SHP77 (cell line): ENCODE results near the gene KIF16B.

Experiments used
- DNase-seq, 2 experiments: peaks; one replicate each; lab custom pipeline; 2025; lab: John Stamatoyannopoulos, UW

Gene KIF16B

DNA sequence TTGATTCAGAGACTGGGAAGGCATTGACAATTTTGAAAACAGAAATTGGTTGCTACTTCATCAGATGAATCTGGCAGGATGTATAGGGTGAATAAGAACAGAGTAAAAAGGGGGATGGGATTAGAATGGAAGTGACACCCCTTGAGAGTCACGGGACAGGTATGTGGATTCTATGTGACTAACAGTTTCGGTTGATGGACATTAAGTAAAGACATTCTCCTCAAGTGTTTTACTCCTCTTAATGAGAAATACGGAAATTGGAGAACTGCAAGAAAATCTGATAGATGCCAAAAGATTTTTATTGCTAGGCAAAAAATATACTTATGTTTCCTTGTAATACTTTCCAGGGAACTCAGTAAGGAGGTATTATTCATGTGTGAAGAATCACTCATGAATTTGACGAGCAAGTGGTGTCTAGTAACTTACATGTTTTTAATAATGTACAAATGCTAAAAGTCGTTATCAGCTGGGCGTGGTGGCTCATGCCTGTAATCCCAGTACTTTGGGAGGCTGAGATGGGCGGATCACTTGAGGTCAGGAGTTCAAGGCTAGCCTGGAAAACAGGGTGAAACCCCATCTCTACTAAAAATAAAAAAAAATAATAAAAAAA, 135.8 kb downstream of the KIF16B start:
- DNase-seq = no peak

DNA sequence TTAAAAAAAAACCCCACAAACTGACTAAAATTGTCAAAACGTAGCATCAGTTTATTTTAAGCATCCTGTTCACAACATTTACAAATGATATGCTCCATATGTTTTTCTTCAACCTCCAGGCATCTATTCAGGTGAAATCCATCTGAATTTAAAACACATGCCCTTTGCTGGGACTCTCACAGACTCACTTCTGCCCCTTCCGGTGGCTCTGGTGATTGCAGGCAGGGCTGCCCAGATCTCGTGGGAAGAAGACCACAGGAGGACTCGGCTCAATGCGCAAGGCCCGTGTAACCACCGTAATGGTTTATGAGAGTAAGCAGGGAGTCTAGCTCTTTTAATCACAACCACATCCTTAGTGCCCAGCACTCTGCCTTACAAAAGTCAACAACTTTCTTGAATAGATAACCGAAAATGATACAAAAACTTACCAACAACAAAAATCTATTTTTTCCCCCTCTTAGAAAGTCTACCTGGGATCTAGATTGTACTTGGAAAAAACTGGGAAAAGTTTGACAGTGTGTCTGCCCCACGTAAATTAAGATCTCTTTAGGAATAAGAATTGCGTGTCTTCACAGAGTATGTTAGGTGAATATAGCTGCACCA, 139.1 kb downstream of the KIF16B start:
- DNase-seq = peak; percentile 44 to 67

DNA sequence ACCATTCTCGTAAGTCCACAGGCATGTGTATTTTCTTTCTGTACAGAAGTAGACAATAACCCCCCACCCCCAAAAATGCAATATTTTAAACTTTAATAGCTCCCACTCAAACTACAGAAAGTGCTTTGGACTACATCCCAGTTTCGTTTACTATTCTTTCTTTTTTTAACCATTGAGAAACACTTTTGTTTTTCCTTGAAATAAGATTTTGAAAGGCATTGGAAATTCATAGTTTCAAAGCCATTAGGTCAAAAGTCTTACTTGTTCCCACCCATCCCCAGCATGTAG, 140.0 kb downstream of the KIF16B start:
- DNase-seq = no peak

GRCh38 chr20:16432466-16433292, 140.6 kb downstream of the KIF16B start:
- DNase-seq = no peak

DNA sequence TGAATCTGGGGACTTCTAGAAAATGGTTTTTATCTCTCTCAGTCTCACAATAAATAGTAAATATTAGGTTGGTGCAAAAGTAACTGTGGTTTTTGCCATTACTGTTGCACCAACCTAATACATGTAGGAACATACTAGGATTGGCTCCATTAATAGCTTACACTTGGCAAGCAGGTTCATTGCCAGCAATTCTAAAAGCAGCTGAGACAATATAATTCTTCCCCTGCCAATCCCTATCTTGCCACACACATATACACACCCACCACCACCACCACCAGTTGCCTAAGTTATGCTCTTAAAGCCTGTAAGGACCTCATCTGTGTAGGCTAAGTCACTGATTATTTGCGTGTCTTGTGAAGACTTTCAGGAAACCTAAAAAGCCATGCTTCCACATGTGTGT, 145.1 kb downstream of the KIF16B start:
- DNase-seq = no peak

GRCh38 chr20:16427571-16427970, 145.7 kb downstream of the KIF16B start:
- no peak for DNase-seq

DNA sequence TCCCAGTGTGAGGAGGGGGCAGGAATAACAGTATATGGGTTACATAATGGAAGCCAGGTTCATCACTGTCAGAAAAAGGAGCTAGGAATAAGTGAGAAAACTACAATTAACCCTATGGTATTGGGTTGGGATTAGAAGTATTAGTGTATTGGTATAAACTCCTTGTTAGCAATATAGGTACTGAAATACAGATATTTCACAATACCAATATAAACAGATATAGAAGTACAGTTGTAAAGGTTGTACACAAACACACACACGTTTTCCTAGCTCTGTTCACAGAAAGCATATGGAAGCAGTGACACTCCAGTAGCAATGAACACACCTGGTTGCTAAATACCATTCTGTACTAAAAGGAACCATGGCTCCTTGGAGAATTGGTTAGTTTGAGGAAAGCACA, 148.5 kb downstream of the KIF16B start:
- DNase-seq = no peak

DNA sequence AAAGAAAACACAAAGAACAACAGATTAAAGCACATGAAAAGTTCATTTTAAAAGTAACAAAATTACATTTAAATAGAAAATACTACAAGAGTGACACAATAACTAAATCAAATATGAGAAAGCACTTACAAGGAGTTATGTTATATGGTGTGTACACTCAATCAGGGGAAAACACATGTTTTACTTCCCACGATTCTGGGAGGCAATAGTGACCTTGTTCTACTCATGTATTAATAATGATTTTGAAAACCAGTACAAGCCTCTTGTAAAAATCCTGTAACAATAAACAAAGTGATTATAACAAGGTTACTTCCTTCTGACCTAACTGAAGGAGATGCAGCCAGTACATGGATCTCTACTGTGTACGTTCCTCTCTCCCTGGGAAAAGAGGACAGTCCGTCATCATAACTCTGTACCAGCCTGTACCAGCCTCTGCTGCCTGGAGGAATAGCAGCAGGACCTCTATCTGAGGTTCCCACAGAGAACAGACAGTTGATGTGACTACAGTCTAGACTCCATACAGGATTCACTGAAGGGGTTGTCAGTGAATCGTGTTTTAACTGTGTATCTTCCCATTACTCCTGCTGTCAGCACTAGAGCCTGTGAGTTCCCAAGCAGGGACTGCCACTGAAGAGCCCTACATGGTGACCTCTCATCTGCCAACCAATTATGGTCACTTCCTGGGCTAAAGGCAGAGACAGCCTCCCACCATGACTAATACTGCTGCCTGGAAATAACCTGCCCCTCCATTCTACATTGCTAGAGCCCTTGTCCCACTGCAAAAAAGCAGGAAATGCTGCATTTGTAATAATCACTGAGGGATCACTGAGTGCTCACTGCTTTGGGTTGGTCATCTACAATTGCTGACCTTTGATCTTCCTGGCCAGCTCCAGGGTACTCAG, 149.7 kb downstream of the KIF16B start:
- no peak for DNase-seq

DNA sequence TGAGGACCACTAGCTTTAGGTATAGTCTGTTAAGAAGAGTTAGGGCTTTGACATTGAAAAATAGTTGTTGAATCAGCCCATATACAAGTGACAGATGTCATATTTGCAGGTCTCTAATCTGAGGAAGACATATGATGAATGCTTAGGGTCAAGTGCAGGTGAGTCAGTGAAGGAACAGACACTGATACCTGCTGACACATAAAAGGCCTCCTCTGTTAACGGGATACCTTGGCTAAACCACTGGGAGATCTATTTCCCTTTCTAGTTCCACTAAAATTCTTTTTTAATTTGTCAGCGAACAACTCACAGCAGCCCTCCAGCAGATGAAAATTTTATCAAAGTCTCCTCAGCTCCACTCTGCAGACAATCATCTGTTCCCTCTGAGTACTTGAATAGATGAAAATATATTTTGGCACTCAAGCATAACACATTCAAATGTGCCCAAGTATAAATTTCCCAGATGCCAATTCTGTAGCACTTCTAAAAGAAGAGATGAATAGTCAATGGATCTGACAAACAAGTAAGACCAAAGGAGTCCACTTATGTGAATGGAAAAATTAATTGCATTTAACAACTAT, 154.0 kb downstream of the KIF16B start:
- no peak for DNase-seq

- DNase-seq = no peak
These were observed 154.6 kb downstream of the KIF16B start for GRCh38 chr20:16418616-16419015.

DNA sequence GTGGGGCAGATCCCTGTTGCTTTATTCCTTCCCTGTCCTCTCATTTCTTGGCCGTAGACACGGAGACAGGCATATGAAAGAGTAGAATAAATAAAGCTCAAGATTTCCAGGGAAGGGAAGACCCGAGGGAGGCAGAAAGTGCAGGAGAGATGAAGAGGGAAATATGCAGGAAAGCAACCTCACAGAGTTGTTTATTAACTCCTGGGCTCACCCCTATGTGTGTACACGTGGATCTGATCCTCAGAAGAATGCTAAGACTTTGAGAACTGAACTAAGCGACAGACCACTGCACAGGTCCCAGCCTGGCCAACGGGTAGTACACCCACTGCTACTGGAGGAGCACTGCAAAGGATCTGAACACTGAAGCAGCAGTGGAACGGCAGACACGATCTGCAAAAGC, 156.2 kb downstream of the KIF16B start:
- no peak for DNase-seq

GRCh38 chr20:16415071-16416053, 157.9 kb downstream of the KIF16B start:
- DNase-seq = no peak

- no peak for DNase-seq
These were observed 160.3 kb downstream of the KIF16B start for GRCh38 chr20:16412906-16413305.

DNA sequence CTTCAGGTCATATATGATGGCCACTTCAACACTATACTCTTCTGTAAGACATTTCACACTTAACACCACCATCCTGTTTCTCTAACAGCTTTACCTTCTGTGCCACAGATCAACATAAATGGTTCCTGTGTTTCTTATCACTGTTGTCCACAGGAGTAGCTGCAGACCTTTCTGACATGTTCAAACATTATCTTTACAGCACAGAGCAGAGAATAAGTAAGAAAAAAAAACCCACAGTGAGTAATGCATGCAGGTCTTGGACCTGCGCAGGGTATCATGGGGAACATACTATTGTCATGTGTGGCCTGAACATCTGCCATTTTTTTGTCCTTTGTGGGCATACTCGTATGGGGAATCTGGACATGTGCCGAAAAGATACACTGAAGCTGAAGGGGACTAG, 161.9 kb downstream of the KIF16B start:
- DNase-seq = no peak

DNA sequence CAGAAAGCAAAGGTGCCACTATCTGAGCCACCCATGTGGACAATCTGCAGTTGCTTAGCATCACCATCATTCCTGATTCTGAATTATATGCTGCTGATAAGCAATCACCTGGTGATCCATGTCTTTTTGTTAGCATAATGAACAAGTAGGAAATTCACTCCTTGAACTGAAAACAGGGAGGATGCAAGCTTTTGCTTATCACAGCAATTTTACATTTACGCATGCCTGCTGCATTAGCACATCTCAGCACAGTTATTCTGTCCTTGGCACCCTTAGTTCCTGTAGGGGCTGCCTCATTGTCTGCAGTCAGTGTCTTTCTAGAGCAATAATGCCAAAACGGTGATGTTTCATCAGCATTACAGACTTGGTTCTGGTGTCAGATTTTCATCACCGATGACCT, 162.6 kb downstream of the KIF16B start:
- DNase-seq = no peak

- no peak for DNase-seq
These were observed 164.3 kb downstream of the KIF16B start for GRCh38 chr20:16408981-16409380.

GRCh38 chr20:16407251-16408067, 165.8 kb downstream of the KIF16B start:
- no peak for DNase-seq

GRCh38 chr20:16405254-16405653, 168.0 kb downstream of the KIF16B start:
- no peak for DNase-seq

GRCh38 chr20:16404640-16405039, 168.6 kb downstream of the KIF16B start:
- DNase-seq = no peak

- DNase-seq = no peak
These were observed 169.1 kb downstream of the KIF16B start for GRCh38 chr20:16404171-16404570.
